ENCODE data around the gene RPL13A.
A peak's percentile ranks its signal among the peaks of the same experiment; 100 is the strongest.
"Not testable (repeated sequence)": the region's sequence is repeated elsewhere in the genome, so short reads cannot be mapped to it uniquely, and the experiment has no call there.

RPL13A gene

GRCh38 chr19:49465371-49465770 lies 22.0 kb upstream of the RPL13A start:
- TF ChIP-seq, protein P1, sequence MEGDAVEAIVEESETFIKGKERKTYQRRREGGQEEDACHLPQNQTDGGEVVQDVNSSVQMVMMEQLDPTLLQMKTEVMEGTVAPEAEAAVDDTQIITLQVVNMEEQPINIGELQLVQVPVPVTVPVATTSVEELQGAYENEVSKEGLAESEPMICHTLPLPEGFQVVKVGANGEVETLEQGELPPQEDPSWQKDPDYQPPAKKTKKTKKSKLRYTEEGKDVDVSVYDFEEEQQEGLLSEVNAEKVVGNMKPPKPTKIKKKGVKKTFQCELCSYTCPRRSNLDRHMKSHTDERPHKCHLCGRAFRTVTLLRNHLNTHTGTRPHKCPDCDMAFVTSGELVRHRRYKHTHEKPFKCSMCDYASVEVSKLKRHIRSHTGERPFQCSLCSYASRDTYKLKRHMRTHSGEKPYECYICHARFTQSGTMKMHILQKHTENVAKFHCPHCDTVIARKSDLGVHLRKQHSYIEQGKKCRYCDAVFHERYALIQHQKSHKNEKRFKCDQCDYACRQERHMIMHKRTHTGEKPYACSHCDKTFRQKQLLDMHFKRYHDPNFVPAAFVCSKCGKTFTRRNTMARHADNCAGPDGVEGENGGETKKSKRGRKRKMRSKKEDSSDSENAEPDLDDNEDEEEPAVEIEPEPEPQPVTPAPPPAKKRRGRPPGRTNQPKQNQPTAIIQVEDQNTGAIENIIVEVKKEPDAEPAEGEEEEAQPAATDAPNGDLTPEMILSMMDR (IDR thresholded peaks at IDR 0.05; ENCODE audit: low read depth, low read length) = no peak

GRCh38 chr19:49468199-49468598 lies 19.2 kb upstream of the RPL13A start:
- TF ChIP-seq, protein P1 (IDR thresholded peaks at IDR 0.05; ENCODE audit: low read depth, low read length) = no peak
- no peak for DNase-seq (ENCODE audit: low read depth in 2 of 2)
- no peak overlapping the region for H3K4me3 ChIP-seq (replicated peaks in 1 of 2; ENCODE audit: low read depth in 2 of 2, low read length in 2 of 2)

More at GRCh38 chr19:49465371-49465770, 22.0 kb upstream of the RPL13A start:
- no peak overlapping the region for H3K4me3 ChIP-seq (replicated peaks in 1 of 2; ENCODE audit: low read depth in 2 of 2, low read length in 2 of 2)
- no peak for DNase-seq (ENCODE audit: low read depth in 2 of 2)

- H3K4me3 ChIP-seq (replicated peaks in 1 of 2; ENCODE audit: low read depth in 2 of 2, low read length in 2 of 2) = no peak overlapping the region
- DNase-seq (ENCODE audit: low read depth in 2 of 2) = peak; percentile 93 to 94
- TF ChIP-seq, protein P1 (IDR thresholded peaks at IDR 0.05; ENCODE audit: low read depth, low read length) = no peak
Observed at GRCh38 chr19:49468746-49469447, 18.5 kb upstream of the RPL13A start.

DNA sequence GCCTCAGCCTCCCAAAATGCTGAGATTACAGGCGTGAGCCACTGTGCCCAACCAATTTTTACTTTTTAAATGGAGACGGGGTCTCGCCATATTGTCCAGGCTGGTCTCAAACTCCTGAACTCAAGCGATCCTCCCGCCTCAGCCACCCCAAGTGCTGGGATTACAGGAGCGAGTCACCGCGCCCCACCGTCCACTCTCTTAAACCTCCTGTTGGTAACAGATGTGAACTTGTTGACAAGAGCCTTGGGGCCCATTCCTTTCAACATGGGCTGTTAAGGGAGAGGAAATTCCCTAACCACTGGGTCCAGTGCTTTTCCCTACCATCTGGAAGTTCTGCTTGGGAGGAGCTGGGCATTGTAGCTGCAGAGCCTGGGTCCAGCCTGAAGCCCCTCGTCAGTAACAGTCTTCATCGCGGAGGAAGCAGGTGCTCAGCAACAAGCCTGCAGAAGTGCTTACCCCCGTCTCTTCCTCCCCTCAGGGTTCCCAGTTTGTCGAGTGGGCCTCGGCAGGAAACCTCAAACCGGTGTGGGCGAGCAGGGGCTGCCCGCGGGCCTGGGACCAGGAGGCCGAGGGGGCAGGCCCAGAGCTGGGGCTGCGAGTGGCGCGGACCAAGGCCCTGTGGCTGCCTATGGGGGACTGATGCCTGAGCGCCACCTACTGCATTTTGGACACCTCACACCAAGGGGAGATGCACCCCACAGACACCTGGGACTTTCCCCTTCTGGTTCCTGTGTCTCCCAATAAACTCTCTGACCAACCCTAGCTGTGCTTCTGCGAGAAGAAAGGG lies 17.4 kb upstream of the RPL13A start:
- DNase-seq (ENCODE audit: low read depth in 2 of 2) = no peak
- no peak overlapping the region for H3K4me3 ChIP-seq (replicated peaks in 1 of 2; ENCODE audit: low read depth in 2 of 2, low read length in 2 of 2)

DNA sequence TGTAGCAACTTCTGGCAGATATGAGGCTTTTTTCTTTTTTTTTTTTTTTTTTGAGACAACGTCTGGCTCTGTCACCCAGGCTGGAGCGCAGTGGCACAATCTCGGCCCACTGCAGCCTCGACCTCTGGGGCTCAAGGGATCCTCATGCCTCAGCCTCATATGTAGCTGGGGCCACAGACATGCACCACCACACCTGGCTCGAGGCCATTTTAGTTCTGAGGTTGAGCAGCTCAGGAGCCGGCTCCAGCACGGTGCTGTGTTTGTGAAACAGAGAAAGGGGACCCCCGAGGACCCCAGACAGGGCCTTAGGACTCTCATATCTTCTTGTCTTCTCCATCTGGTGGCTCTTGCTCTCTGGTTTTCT lies 16.8 kb upstream of the RPL13A start:
- no peak for DNase-seq (ENCODE audit: low read depth in 2 of 2)
- no peak overlapping the region for H3K4me3 ChIP-seq (replicated peaks in 1 of 2; ENCODE audit: low read depth in 2 of 2, low read length in 2 of 2)

More for the DNA sequence above, 17.4 kb upstream of the RPL13A start:
- TF ChIP-seq, protein P1 (IDR thresholded peaks at IDR 0.05; ENCODE audit: low read depth, low read length) = peak; percentile 12

GRCh38 chr19:49472936-49473335 lies 14.5 kb upstream of the RPL13A start:
- TF ChIP-seq, protein P1 (IDR thresholded peaks at IDR 0.05; ENCODE audit: low read depth, low read length) = no peak
- H3K4me3 ChIP-seq (replicated peaks in 1 of 2; ENCODE audit: low read depth in 2 of 2, low read length in 2 of 2) = no peak overlapping the region
- DNase-seq (ENCODE audit: low read depth in 2 of 2) = no peak

More for the DNA sequence above, 16.8 kb upstream of the RPL13A start:
- TF ChIP-seq, protein P1 (IDR thresholded peaks at IDR 0.05; ENCODE audit: low read depth, low read length) = no peak

- DNase-seq (ENCODE audit: low read depth in 2 of 2) = not testable (repeated sequence)
- H3K4me3 ChIP-seq (replicated peaks in 1 of 2; ENCODE audit: low read depth in 2 of 2, low read length in 2 of 2) = peak overlapping the region; percentile 66 to 72
Observed at GRCh38 chr19:49473501-49473867, 13.9 kb upstream of the RPL13A start.
